HS-27A (cell line): ENCODE measurements around the gene SALL2.

Source experiments
- DNase-seq: peaks from one replicate; pipeline ENCODE4 v3.0.0-alpha.2; 2012; ENCODE audit warnings: low read depth, missing footprints

SALL2 gene

GRCh38 chr14:21527318-21527679 is 1.2 kb upstream of the SALL2 start:
- DNase-seq = no peak

- DNase-seq = no peak
These were observed 649 bp upstream of the SALL2 start for GRCh38 chr14:21526672-21527317.

- DNase-seq = no peak
These were observed 580 bp downstream of the SALL2 start for GRCh38 chr14:21525571-21525961.

GRCh38 chr14:21524575-21525490 is 1.3 kb downstream of the SALL2 start:
- no peak for DNase-seq

GRCh38 chr14:21523203-21523602 is 2.9 kb downstream of the SALL2 start:
- DNase-seq = no peak

GRCh38 chr14:21521501-21521900 is 4.6 kb downstream of the SALL2 start:
- DNase-seq = peak; percentile 20

- DNase-seq = no peak
These were observed 5.4 kb downstream of the SALL2 start for GRCh38 chr14:21520767-21521166.

GRCh38 chr14:21518725-21519124 is 7.4 kb downstream of the SALL2 start:
- no peak for DNase-seq

DNA sequence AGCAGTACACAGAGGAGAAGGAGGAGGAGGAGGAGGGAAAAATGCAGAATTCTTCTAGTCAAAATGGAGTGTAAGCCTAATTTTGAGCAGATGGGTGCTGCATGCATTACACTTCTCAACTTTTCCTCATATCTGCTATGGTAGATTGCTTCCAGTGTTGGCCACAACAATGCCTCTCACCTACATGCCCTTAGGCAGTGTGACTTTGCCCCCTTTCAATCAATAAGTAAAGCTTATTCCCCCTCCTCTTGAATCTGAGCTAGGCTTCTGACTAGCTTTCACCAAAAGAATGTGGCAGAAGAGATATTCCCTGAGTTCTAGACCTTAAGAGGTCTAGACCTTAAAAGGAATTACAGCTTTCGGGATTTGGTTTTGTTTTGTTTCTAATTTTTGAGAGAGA is 11.8 kb downstream of the SALL2 start:
- DNase-seq = no peak

DNA sequence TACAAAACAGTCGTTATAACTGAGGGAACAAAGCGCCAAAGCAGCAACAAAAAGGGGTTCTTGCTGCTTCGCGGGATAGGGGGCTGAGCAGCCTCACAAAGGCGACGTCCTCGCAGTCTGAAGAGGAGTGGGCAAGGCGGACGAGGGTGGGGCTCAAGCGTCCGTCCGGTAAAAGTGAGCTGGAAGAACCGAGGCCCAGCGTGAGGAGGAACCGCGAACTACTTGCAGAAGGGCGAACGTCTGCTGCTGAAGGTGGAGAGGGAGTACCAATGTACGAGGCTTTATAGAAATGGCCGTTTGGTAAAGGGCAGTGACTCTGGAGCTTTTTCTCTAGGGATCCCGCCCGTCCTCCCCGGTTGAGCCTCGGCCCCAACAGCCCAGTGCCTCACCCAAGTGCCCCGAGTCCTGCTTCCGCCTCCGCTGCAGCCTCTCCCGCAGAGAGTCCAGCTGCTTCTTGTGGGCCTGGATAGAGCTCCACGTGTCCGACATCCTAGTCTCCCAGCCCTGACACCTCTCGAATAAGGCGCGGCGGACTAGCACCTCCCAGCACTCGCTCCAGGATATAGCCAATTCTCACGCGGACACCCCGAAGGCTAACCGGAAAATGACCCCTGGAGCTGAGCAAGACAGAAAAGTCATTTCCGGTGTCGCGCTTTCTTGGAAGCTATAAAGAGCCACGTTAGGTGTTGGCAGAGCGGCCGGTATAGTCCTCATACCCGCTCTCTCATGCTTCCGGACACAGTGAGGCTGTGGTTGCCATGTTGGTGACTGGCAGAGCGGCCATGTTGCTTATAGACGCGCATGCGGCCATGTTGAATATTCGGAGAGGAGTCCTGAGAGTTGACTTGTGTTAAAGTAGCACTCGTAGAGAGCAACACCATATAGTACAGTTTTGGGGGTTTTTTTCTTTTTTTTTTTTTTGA is 15.2 kb downstream of the SALL2 start, which contains the start of gene METTL3:
Gene METTL3 (minus strand): TSS at position 606 of the 923 bp plus-strand sequence. CDS start 117 bp downstream, at position 489.
- DNase-seq = peak; percentile 98

DNA sequence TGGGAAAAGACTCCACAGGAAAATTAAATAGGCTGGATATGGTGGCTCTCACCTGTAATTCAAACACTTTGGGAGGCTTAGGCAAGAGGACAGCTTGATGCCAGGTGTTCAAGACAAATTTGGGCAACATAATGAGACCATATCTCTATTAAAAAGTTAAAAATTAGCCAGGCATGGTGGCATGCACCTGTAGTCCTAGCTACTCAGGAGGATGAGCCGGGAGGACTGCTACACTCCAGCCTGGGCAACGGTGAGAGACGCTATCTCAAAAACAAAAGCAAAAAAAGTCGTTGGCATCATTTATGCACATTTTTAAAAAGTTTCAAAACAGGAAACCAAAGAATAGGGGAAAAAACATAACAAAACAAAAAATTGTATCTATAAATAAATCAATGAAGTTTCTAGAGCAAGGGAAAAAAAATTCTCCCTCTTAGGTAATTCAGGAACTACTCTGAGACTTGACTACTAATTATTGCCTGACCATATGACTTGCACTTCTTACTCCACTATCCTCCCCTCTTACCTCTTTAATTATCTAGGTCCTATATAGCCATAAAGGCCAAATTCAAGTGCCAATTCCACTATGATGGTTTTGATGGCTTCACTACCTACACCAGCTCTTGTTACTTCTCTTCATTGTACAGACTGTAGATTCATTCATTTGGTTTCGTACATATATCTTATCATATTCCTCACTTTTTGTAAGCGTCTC is 16.6 kb downstream of the SALL2 start:
- no peak for DNase-seq

- DNase-seq = no peak
These were observed 19.6 kb downstream of the SALL2 start for GRCh38 chr14:21506557-21506956.

DNA sequence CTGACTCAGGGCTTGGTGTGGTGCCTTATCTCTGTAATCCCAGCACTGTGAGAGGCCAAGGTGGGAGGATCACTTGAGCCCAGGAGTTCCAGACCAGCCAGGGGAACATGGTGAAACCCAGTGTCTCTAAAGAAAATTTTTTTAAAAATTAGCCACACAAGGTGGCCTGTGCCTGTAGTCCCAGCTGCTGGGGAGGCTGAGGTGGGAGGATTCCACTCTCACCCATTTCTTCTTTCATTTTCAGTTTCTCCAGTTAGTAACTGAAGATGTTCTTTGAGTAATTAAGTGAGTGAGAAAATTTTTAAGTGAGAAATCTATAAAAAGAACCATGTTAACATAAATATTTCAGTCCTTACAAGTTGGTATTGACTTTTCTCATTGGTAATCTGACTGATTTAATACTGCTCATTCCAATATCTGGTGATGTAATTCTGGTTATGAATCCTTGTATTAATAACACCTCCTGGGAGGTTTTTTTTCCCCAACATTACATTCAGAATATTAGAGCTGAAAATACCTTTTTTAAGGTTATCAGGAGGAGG is 21.1 kb downstream of the SALL2 start:
- DNase-seq = no peak

DNA sequence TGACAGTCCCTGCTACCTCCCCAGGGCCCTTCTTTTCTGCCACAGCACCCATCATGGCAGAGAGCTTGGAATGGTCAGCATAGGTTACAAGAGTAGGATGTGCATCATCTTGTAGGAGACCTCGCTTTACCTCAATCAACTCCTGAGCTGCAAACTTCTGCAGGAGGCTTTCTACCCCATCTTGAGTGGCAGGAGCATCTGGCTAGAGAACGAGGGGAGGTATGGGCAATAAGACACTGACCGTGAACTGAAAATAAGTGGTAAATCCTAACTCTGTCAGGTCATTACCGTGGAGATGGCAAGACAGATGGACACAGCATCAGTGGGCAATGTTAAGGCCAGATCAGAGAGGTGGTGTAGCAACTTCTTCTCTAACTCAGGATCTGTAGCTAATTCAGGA is 22.8 kb downstream of the SALL2 start:
- DNase-seq = no peak

GRCh38 chr14:21501568-21501967 is 24.6 kb downstream of the SALL2 start:
- no peak for DNase-seq

DNA sequence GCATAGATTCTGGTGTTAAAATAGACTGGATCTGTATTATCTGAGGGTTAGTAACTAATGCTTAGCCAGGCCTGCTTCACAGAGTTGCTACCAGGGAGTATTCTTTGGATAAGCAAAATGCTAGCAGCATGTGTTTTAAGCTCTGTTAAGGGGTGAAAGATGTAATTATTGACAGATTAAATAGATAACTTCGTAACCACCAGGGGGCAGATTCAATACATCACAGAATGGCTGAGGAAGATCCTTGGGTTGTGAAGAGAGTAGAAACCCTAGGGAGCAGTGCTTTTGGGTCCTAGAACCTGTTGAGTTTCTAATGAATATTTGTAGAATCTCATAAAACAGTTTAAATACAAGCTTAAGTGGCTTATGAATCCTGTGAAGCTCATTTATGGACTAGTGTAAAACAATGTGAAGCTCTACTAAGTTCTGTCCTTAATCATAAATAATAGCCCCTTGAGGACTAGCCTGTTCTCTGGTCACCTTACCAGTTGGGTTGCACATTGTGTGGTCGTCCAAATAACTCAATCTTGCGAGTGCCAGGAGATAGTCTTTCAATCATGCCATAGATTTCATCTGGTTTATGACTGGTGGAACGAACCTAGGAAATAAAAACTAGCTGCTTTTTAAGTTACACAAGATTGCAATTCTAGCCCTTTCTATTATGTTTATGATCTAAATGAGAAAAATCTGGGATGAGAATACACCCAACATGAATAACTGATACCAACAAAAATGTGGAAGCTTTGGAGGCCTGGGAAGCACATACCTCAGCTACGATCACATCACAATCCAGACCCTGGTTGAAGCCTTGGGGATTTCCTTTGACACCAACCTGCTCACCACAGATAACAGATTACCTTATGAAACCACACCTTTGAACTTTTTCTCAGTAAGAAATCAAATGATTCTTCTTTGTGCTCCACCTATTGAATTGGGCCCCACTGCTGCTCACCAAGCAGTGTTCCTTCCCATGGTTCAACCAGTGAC is 27.3 kb downstream of the SALL2 start:
- DNase-seq = no peak

- no peak for DNase-seq
These were observed 29.7 kb downstream of the SALL2 start for GRCh38 chr14:21496453-21496852.

DNA sequence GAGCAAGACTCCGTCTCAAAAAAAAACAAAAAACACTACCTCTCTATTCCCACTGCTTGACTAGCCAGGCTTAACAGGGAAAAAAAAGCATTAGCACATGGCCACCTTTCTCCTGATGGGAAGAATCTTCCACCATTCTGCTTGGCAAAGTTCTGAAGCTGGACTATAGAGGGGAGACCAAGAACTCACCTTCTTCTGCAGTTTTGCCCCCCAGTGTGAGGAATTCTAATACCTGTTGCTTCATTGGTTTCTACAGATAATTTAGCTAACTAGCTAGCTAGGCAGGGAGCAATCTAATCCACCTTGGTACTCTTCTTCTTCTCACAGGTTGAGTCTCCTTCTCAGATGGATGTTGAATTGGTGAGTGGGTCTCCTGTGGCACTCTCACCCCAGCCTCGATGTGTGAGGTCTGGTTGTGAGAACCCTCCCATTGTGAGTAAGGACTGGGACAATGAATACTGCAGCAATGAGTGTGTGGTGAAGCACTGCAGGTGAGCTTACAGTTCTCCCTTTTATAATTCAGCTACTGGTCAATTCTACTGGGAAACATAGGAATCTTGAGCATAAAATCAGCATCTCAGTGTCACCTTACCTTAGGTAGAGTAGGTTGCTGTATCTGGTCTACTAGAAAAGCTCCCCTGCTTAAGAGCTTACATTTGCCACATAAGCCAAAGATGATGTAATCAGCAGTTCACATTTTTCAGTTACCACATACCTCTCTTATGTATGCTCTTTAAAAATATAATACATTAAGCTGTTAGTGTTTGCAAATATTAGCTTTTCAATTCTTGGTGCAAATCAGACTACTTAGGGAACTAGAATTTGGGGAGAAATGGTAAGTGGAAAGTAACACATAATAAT is 31.0 kb downstream of the SALL2 start:
- DNase-seq = no peak

DNA sequence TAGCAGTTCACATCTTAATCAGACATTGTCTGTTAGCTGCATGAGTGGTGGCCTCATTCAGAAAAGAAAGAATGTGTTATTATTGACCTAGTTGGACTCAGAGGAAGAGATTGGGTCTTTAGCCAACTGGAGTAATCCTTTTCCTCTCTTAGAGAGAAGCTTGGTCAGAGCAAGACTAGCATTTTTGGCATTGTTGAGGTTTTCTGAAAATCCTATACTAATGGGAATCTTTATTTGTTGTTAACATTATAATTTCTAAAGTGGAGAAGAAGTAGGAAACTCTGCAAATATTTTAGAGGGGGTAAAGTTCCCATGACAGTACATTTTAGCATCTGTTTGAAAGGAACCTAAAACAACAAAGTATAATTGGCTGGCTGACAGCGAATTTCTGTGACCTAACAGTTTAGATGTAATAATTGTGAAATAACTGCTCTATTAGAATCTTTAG is 39.5 kb downstream of the SALL2 start:
- DNase-seq = peak; percentile 33
